ENCODE data around the gene EMILIN1. TPM values are rescaled to one million over a fixed set of nuclear protein-coding genes. Genes with fewer than 3 reads are reported as not detected.

The EMILIN1 gene
- total RNA-seq, 1 donor from 2014 or later, result 18.4 TPM

DNA sequence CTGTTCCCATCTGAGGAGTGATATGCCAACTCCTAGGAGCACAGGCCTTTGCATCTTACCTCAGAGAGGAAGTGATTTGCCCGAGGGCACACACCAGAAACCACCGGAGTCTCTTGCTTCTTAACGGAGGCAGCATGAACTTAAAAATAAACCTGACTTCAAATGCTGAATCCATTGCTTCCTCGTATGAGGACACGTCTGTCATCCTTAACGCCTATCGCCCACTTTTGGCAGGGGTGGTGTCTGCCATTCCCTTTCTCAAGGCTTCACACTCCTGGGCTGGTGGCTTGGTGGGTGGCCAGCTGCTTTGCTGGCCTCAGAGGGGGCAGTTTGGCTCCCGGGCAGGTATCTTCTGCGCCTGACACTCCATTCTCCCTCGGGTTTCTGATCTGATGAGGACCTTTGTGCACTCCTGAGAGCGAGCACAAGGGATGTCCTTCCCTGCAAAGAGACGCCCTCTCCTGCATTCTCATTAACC is 57.1 kb downstream of the EMILIN1 start:
- no peak for DNase-seq
- TF ChIP-seq, protein P1, sequence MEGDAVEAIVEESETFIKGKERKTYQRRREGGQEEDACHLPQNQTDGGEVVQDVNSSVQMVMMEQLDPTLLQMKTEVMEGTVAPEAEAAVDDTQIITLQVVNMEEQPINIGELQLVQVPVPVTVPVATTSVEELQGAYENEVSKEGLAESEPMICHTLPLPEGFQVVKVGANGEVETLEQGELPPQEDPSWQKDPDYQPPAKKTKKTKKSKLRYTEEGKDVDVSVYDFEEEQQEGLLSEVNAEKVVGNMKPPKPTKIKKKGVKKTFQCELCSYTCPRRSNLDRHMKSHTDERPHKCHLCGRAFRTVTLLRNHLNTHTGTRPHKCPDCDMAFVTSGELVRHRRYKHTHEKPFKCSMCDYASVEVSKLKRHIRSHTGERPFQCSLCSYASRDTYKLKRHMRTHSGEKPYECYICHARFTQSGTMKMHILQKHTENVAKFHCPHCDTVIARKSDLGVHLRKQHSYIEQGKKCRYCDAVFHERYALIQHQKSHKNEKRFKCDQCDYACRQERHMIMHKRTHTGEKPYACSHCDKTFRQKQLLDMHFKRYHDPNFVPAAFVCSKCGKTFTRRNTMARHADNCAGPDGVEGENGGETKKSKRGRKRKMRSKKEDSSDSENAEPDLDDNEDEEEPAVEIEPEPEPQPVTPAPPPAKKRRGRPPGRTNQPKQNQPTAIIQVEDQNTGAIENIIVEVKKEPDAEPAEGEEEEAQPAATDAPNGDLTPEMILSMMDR (IDR thresholded peaks at IDR 0.05; ENCODE audit: borderline replicate concordance), result no peak
- H3K27me3 ChIP-seq (ENCODE audit: low read depth), result no peaks in the 10 kb centered on the region
- H3K9me3 ChIP-seq (replicated peaks), result no peaks in the 10 kb centered on the region
- intact Hi-C loops (cut with micrococcal nuclease), result no loop called here
- H3K4me1 ChIP-seq, result peaks cover 23% of the 10 kb centered on the region
- H3K36me3 ChIP-seq, result peaks cover 23% of the 10 kb centered on the region
- peak overlapping the region; percentile 94 for H3K27ac ChIP-seq (replicated peaks)
- no peak overlapping the region for H3K4me3 ChIP-seq

Other genes starting within 250 kb of the EMILIN1 start
- not detected for gene DPYSL5, start 230.5 kb upstream of the EMILIN1 start, total RNA-seq
- gene MAPRE3, start 108.0 kb upstream of the EMILIN1 start, total RNA-seq, result 57.4 TPM
- gene TMEM214, start 45.6 kb upstream of the EMILIN1 start, total RNA-seq, result 31.4 TPM
- gene AGBL5, start 26.9 kb upstream of the EMILIN1 start, total RNA-seq, result 10.0 TPM
- 354 TPM for gene OST4, start 7.0 kb upstream of the EMILIN1 start, total RNA-seq
- gene KHK, start 8.2 kb downstream of the EMILIN1 start, total RNA-seq, result 2.9 TPM
- 0.80 TPM for gene CGREF1, start 40.5 kb downstream of the EMILIN1 start, total RNA-seq
- 3.5 TPM for gene ABHD1, start 45.2 kb downstream of the EMILIN1 start, total RNA-seq
- 54.6 TPM for gene PREB, start 56.0 kb downstream of the EMILIN1 start, total RNA-seq
- not detected for gene PRR30, start 60.8 kb downstream of the EMILIN1 start, total RNA-seq
- 0.08 TPM for gene TCF23, start 70.4 kb downstream of the EMILIN1 start, total RNA-seq
- gene ATRAID, start 133.4 kb downstream of the EMILIN1 start, total RNA-seq, result 121 TPM
- 12.0 TPM for gene SLC5A6, start 133.7 kb downstream of the EMILIN1 start, total RNA-seq
- 7.7 TPM for gene CAD, start 138.8 kb downstream of the EMILIN1 start, total RNA-seq
- 5.9 TPM for gene SLC30A3, start 184.4 kb downstream of the EMILIN1 start, total RNA-seq
- 1.2 TPM for gene DNAJC5G, start 196.8 kb downstream of the EMILIN1 start, total RNA-seq
- gene TRIM54, start 203.8 kb downstream of the EMILIN1 start, total RNA-seq, result 285 TPM
- gene UCN, start 229.8 kb downstream of the EMILIN1 start, total RNA-seq, result 1.5 TPM
- 59.2 TPM for gene MPV17, start 244.5 kb downstream of the EMILIN1 start, total RNA-seq